ENCODE measurements around the gene CCDC141. TPM values are rescaled to one million over a fixed set of nuclear protein-coding genes. Genes with fewer than 3 reads are reported as not detected.

The CCDC141 gene
- total RNA-seq, 6 experiments from 2014 or later: 0.03 to 0.05 TPM; not detected in 4

- no peak overlapping the region for H3K4me3 Mint-ChIP-seq
- peaks cover 4% of the 10 kb centered on the region; the same call in 1 of the 2 replicates for H3K9me3 Mint-ChIP-seq
- no peaks in the 10 kb centered on the region for H3K36me3 Mint-ChIP-seq (ENCODE audit: low read depth)
- no peaks in the 10 kb centered on the region for H3K4me1 Mint-ChIP-seq (ENCODE audit: low read depth)
- TF ChIP-seq, protein P1, sequence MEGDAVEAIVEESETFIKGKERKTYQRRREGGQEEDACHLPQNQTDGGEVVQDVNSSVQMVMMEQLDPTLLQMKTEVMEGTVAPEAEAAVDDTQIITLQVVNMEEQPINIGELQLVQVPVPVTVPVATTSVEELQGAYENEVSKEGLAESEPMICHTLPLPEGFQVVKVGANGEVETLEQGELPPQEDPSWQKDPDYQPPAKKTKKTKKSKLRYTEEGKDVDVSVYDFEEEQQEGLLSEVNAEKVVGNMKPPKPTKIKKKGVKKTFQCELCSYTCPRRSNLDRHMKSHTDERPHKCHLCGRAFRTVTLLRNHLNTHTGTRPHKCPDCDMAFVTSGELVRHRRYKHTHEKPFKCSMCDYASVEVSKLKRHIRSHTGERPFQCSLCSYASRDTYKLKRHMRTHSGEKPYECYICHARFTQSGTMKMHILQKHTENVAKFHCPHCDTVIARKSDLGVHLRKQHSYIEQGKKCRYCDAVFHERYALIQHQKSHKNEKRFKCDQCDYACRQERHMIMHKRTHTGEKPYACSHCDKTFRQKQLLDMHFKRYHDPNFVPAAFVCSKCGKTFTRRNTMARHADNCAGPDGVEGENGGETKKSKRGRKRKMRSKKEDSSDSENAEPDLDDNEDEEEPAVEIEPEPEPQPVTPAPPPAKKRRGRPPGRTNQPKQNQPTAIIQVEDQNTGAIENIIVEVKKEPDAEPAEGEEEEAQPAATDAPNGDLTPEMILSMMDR (IDR thresholded peaks at IDR 0.05): no peak
- no peak overlapping the region for H3K27ac Mint-ChIP-seq
- peaks cover 1% of the 10 kb centered on the region; the same call in 1 of the 2 replicates for H3K27me3 Mint-ChIP-seq (ENCODE audit: insufficient read depth)
- DNase-seq: no peak
These were observed 32.8 kb upstream of the CCDC141 start for GRCh38 chr2:179082697-179083096.

GRCh38 chr2:179081954-179082353 lies 32.0 kb upstream of the CCDC141 start:
- no peak for DNase-seq
- TF ChIP-seq, protein P1 (IDR thresholded peaks at IDR 0.05): no peak
- Mint-ChIP-seq H3K4me3 (no peak overlapping the region), H3K27me3 (ENCODE audit: insufficient read depth) (peaks cover 5% of the 10 kb centered on the region; the same call in 1 of the 2 replicates), H3K9me3 (peaks cover 9% of the 10 kb centered on the region; the same call in 1 of the 2 replicates), H3K27ac (no peak overlapping the region), H3K4me1 (ENCODE audit: low read depth) (no peaks in the 10 kb centered on the region), H3K36me3 (ENCODE audit: low read depth) (no peaks in the 10 kb centered on the region)

GRCh38 chr2:179072527-179072926 lies 22.6 kb upstream of the CCDC141 start:
- Mint-ChIP-seq H3K4me3 (no peak overlapping the region), H3K4me1 (ENCODE audit: low read depth) (no peaks in the 10 kb centered on the region), H3K27ac (no peak overlapping the region), H3K9me3 (peaks cover 11% of the 10 kb centered on the region; the same call in 1 of the 2 replicates), H3K36me3 (ENCODE audit: low read depth) (no peaks in the 10 kb centered on the region), H3K27me3 (ENCODE audit: insufficient read depth) (peaks cover 11% of the 10 kb centered on the region; the same call in 1 of the 2 replicates)
- DNase-seq: no peak
- TF ChIP-seq, protein P1 (IDR thresholded peaks at IDR 0.05): no peak

DNA sequence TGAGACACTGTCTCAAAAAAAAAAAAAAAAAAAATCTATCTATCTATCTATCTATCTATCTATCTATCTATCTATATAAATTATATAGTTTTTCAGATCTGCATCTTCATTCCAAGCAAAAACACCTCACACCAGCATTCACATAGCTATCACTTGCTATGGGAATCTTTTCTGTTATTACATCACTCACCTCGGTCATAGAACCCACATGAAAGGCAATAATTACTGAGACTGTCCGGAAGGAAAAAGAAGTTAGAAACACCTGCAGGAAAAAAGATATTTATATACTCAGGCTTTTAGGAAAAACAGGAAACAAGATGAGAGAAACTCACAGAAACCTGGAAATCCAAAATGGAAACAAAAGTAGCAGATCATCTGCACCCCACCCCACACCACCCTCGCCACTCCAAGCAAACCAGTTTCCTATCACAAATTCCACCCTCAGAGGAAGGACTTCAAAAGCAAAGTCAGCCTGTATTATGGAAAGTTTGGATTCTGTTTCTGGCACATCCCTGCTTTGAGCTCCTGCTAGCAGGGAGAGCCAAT lies 21.9 kb upstream of the CCDC141 start:
- Mint-ChIP-seq H3K4me1 (ENCODE audit: low read depth) (no peaks in the 10 kb centered on the region), H3K9me3 (peaks cover 5% of the 10 kb centered on the region; the same call in 1 of the 2 replicates), H3K36me3 (ENCODE audit: low read depth) (no peaks in the 10 kb centered on the region), H3K4me3 (no peak overlapping the region), H3K27ac (no peak overlapping the region), H3K27me3 (ENCODE audit: insufficient read depth) (peaks cover 8% of the 10 kb centered on the region; the same call in 1 of the 2 replicates)
- TF ChIP-seq, protein P1 (IDR thresholded peaks at IDR 0.05): no peak
- no peak for DNase-seq

DNA sequence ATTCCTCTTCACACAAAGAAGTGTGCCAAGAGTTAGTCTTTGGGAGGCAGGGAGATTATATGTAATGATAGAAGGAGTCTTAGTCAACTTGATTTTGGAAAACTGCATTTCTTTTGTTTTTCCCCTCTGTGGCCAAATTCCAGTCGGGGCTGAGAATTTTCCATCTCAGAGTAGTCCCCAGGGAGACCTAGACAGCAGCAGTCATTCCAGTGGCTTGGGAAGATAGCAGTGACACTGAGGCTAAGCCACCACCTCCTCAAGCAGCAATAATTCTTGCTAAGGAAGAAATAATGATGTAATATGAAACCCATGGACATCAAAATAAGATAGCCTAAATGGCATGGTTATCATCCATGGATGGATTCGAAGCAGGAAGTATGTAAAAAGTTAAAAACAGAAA lies 21.0 kb upstream of the CCDC141 start:
- no peaks in the 10 kb centered on the region for H3K9me3 Mint-ChIP-seq
- no peak overlapping the region for H3K27ac Mint-ChIP-seq
- no peaks in the 10 kb centered on the region for H3K36me3 Mint-ChIP-seq (ENCODE audit: low read depth)
- TF ChIP-seq, protein P1 (IDR thresholded peaks at IDR 0.05): no peak
- peaks cover 9% of the 10 kb centered on the region; the same call in 1 of the 2 replicates for H3K27me3 Mint-ChIP-seq (ENCODE audit: insufficient read depth)
- H3K4me3 Mint-ChIP-seq: no peak overlapping the region
- H3K4me1 Mint-ChIP-seq (ENCODE audit: low read depth): no peaks in the 10 kb centered on the region
- no peak for DNase-seq

All from HFFc6 (cell line).